Neutrophil (primary cell): ENCODE results near the gene HEXIM1.
A peak's percentile ranks its signal among the peaks of the same experiment; 100 is the strongest.

Experiments
- H3K27ac ChIP-seq: fragments of 200-600 bp; sonication (generic); 2 replicates; pipeline ENCODE4 v1.5.1; 2016; ENCODE audit warnings: mild to moderate bottlenecking, moderate library complexity
- H3K27me3 ChIP-seq: fragments of 200-600 bp; sonication (generic); 2 replicates; pipeline ENCODE4 v1.6.0; 2016; ENCODE audit warnings: mild to moderate bottlenecking
- H3K36me3 ChIP-seq: fragments of 200-600 bp; sonication (generic); 2 replicates; pipeline ENCODE4 v1.5.1; 2017
- H3K4me1 ChIP-seq, 2 experiments: fragments of 200-600 bp in 1 of 2; sonication (generic) in 1 of 2; 1 replicate in 1 of 2; 2 replicates in 1 of 2; pipeline versions ENCODE4 v1.5.1 to v1.6.1; 2013 to 2016; ENCODE audit warnings: low read depth in 1 of 2, low read length in 1 of 2, mild to moderate bottlenecking in 1 of 2, moderate library complexity in 1 of 2; ENCODE audit not compliant: control insufficient read depth in 1 of 2, insufficient read depth in 1 of 2
- H3K4me3 ChIP-seq, 2 experiments: fragments of 200-600 bp in 1 of 2; sonication (generic) in 1 of 2; 1 replicate in 1 of 2; 2 replicates in 1 of 2; pipeline ENCODE4 v1.5.1; 2013 to 2016; ENCODE audit warnings: low read depth in 1 of 2, low read length in 1 of 2, mild to moderate bottlenecking in 1 of 2, moderate library complexity in 1 of 2
- H3K9me3 ChIP-seq: fragments of 200-600 bp; sonication (generic); 2 replicates; pipeline ENCODE4 v1.5.1; 2016
- CTCF ChIP-seq: fragments of 200-600 bp; sonication (generic); IDR thresholded peaks from 2 replicates; pipeline ENCODE4 v1.5.1; 2016; ENCODE audit warnings: antibody characterized with exemption

HEXIM1 gene

GRCh38 chr17:45143767-45144198 lies 4.5 kb upstream of the HEXIM1 start:
- peak overlapping the region; percentile 56 for H3K27ac ChIP-seq
- H3K27me3 ChIP-seq, result peaks cover 12% of the 10 kb centered on the region
- no peaks in the 10 kb centered on the region for H3K36me3 ChIP-seq
- H3K9me3 ChIP-seq, result no peaks in the 10 kb centered on the region
- no peak for TF ChIP-seq CTCF
- peaks cover 27 to 38% of the 10 kb centered on the region in 2 experiments for H3K4me1 ChIP-seq
- H3K4me3 ChIP-seq, result peak overlapping the region; percentile 63 to 70

- no peaks in the 10 kb centered on the region for H3K9me3 ChIP-seq
- TF ChIP-seq CTCF, result no peak
- peak overlapping the region; percentile 63 to 70 for H3K4me3 ChIP-seq
- peaks cover 12% of the 10 kb centered on the region for H3K27me3 ChIP-seq
- H3K27ac ChIP-seq, result peak overlapping the region; percentile 56
- H3K4me1 ChIP-seq, result peaks cover 34 to 43% of the 10 kb centered on the region in 2 experiments
- H3K36me3 ChIP-seq, result no peaks in the 10 kb centered on the region
Measured at GRCh38 chr17:45144199-45145034, 3.9 kb upstream of the HEXIM1 start.

GRCh38 chr17:45145035-45145389 lies 3.3 kb upstream of the HEXIM1 start:
- peaks cover 40 to 49% of the 10 kb centered on the region in 2 experiments for H3K4me1 ChIP-seq
- H3K9me3 ChIP-seq, result no peaks in the 10 kb centered on the region
- no peaks in the 10 kb centered on the region for H3K36me3 ChIP-seq
- peak overlapping the region; percentile 56 for H3K27ac ChIP-seq
- H3K27me3 ChIP-seq, result peaks cover 12% of the 10 kb centered on the region
- no peak for TF ChIP-seq CTCF
- H3K4me3 ChIP-seq, result peak overlapping the region; percentile 63 to 70

GRCh38 chr17:45146166-45146565 lies 2.1 kb upstream of the HEXIM1 start:
- Histone ChIP-seq H3K27ac (peak overlapping the region; percentile 96), H3K4me3 (no peak overlapping the region), H3K4me1 (peaks cover 51 to 60% of the 10 kb centered on the region in 2 experiments), H3K27me3 (peaks cover 12% of the 10 kb centered on the region), H3K9me3 (no peaks in the 10 kb centered on the region), H3K36me3 (no peaks in the 10 kb centered on the region)
- no peak for TF ChIP-seq CTCF

- Histone ChIP-seq H3K9me3 (no peaks in the 10 kb centered on the region), H3K4me3 (peak overlapping the region in 1 of 2 experiments; percentile 91), H3K27me3 (peaks cover 12% of the 10 kb centered on the region), H3K27ac (peak overlapping the region; percentile 96), H3K4me1 (peaks cover 55 to 64% of the 10 kb centered on the region in 2 experiments), H3K36me3 (no peaks in the 10 kb centered on the region)
- TF ChIP-seq CTCF, result no peak
Measured at GRCh38 chr17:45146592-45146889, 1.7 kb upstream of the HEXIM1 start.
